ENCODE measurements around the gene TMEM220.

GRCh38 chr17:10771148-10771547, 41.3 kb upstream of the TMEM220 start:
- TF ChIP-seq POLR2A (IDR thresholded peaks at IDR 0.05; ENCODE audit: low read length) (no peak), GATA1 (IDR thresholded peaks at IDR 0.05; ENCODE audit: low read depth, low read length) (no peak)

Measured in erythroblast (primary cell).